ENCODE results near the gene NUP160.

- no peak for TF ChIP-seq CTCF (IDR thresholded peaks at IDR 0.05)
- no peak for TF ChIP-seq POLR2A (IDR thresholded peaks at IDR 0.05)
Measured at GRCh38 chr11:47773882-47774281, 74.3 kb downstream of the NUP160 start.

Data from thyroid gland (tissue), 4 donors.